DND-41 (cell line): ENCODE data around the gene DSCAM.

Experiments
- ATAC-seq: fragments of 200-7000 bp; cut with Tn5 transposase; 3 replicates; pipeline ENCODE4 v1.9.1; 2021; ENCODE audit warnings: low read depth; ENCODE audit not compliant: insufficient read depth
- DNase-seq: peaks from one replicate; pipeline ENCODE4 v3.0.0-alpha.2; 2020
- H2AFZ ChIP-seq: 2 replicates; pipeline ENCODE4 v1.6.0; 2012; ENCODE audit warnings: low read depth, low read length
- H3K27ac ChIP-seq: 2 replicates; pipeline ENCODE4 v1.5.1; 2012; ENCODE audit warnings: low read length, inconsistent platforms
- H3K27me3 ChIP-seq: fragments of 200-600 bp; sonication (generic); 2 replicates; pipeline ENCODE4 v1.6.0; 2012; ENCODE audit warnings: low read length, mild to moderate bottlenecking, inconsistent platforms; ENCODE audit not compliant: insufficient read depth, poor library complexity
- H3K36me3 ChIP-seq: 2 replicates; pipeline ENCODE4 v1.5.1; 2012; ENCODE audit warnings: low read length, inconsistent platforms; ENCODE audit not compliant: insufficient read depth
- H3K4me1 ChIP-seq: 2 replicates; pipeline ENCODE4 v1.5.1; 2012; ENCODE audit warnings: mild to moderate bottlenecking, low read length; ENCODE audit not compliant: insufficient read depth
- H3K4me2 ChIP-seq: 2 replicates; pipeline ENCODE4 v1.6.0; 2012; ENCODE audit warnings: mild to moderate bottlenecking, moderate library complexity, low read length, inconsistent platforms; ENCODE audit not compliant: insufficient read depth
- H3K4me3 ChIP-seq, 2 experiments: fragments of 200-600 bp in 1 of 2; shearing (Covaris generic) in 1 of 2; 2 replicates each; pipeline ENCODE4 v1.5.1; 2012 to 2016; ENCODE audit warnings: inconsistent platforms in 2 of 2, low read length in 2 of 2, mild to moderate bottlenecking in 2 of 2, low read depth in 1 of 2, moderate library complexity in 1 of 2
- H3K79me2 ChIP-seq: 2 replicates; pipeline ENCODE4 v1.6.0; 2012; ENCODE audit warnings: low read length, inconsistent platforms; ENCODE audit not compliant: insufficient read depth
- H3K9ac ChIP-seq: 2 replicates; pipeline ENCODE4 v1.6.0; 2012; ENCODE audit warnings: low read depth, mild to moderate bottlenecking, inconsistent platforms, low read length, moderate library complexity
- H3K9me3 ChIP-seq: 2 replicates; pipeline ENCODE4 v1.5.1; 2012; ENCODE audit warnings: low read length, moderate library complexity, mild to moderate bottlenecking, inconsistent platforms; ENCODE audit not compliant: insufficient read depth, severe bottlenecking
- H4K20me1 ChIP-seq: 2 replicates; pipeline ENCODE4 v1.6.0; 2012; ENCODE audit warnings: low read length; ENCODE audit not compliant: insufficient read depth
- EZH2 ChIP-seq: IDR thresholded peaks from 3 replicates; pipeline ENCODE4 v1.6.1; 2012; ENCODE audit warnings: borderline replicate concordance, low read depth, mild to moderate bottlenecking, moderate library complexity, low read length, inconsistent platforms; ENCODE audit not compliant: severe bottlenecking
- TF ChIP-seq, protein P1 (sequence below): IDR thresholded peaks from 2 replicates; pipeline ENCODE4 v1.5.1; 2012; ENCODE audit warnings: borderline replicate concordance, low read length, moderate library complexity, mild to moderate bottlenecking; ENCODE audit not compliant: poor library complexity, severe bottlenecking; ENCODE audit errors: extremely low read depth

DSCAM gene

GRCh38 chr21:40829791-40830190, 17.2 kb downstream of the DSCAM start:
- no peaks in the 10 kb centered on the region for H3K9me3 ChIP-seq
- no peaks in the 10 kb centered on the region for H3K4me1 ChIP-seq
- H3K9ac ChIP-seq = no peak overlapping the region
- no peak overlapping the region for H3K27ac ChIP-seq
- no peak overlapping the region for H3K4me2 ChIP-seq
- H3K4me3 ChIP-seq = no peak overlapping the region
- no peak for ATAC-seq
- DNase-seq = no peak
- no peaks in the 10 kb centered on the region for H3K79me2 ChIP-seq
- no peaks in the 10 kb centered on the region for H4K20me1 ChIP-seq
- TF ChIP-seq, protein P1, sequence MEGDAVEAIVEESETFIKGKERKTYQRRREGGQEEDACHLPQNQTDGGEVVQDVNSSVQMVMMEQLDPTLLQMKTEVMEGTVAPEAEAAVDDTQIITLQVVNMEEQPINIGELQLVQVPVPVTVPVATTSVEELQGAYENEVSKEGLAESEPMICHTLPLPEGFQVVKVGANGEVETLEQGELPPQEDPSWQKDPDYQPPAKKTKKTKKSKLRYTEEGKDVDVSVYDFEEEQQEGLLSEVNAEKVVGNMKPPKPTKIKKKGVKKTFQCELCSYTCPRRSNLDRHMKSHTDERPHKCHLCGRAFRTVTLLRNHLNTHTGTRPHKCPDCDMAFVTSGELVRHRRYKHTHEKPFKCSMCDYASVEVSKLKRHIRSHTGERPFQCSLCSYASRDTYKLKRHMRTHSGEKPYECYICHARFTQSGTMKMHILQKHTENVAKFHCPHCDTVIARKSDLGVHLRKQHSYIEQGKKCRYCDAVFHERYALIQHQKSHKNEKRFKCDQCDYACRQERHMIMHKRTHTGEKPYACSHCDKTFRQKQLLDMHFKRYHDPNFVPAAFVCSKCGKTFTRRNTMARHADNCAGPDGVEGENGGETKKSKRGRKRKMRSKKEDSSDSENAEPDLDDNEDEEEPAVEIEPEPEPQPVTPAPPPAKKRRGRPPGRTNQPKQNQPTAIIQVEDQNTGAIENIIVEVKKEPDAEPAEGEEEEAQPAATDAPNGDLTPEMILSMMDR = no peak
- TF ChIP-seq EZH2 = no peak
- peaks cover 3% of the 10 kb centered on the region for H3K27me3 ChIP-seq
- H3K36me3 ChIP-seq = no peaks in the 10 kb centered on the region
- no peak overlapping the region for H2AFZ ChIP-seq

DNA sequence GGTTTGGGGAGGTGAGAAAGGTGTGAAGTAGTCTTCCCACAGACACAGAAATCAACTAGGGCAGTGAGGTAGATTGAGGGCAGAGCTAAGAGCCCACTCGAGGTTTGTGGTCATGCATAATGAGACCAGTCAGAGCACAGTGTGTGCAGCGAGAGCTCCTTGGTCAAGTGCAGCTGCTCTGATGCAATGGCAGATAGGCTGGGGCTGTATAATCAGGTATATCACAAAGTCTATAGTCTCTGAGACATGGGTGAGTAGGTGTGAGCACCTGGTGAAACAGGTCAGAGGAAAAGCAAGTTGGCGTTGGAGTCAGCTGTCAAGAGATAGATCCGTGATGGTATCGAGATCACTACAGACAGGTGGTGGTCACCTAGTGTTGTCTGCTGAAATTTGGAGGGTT, 17.6 kb downstream of the DSCAM start:
- no peaks in the 10 kb centered on the region for H4K20me1 ChIP-seq
- TF ChIP-seq, protein P1 = no peak
- TF ChIP-seq EZH2 = no peak
- H3K79me2 ChIP-seq = no peaks in the 10 kb centered on the region
- no peak overlapping the region for H3K27ac ChIP-seq
- H3K9ac ChIP-seq = no peak overlapping the region
- H3K4me2 ChIP-seq = no peak overlapping the region
- DNase-seq (no peak), ATAC-seq (no peak)
- H2AFZ ChIP-seq = no peak overlapping the region
- H3K36me3 ChIP-seq = no peaks in the 10 kb centered on the region
- no peak overlapping the region for H3K4me3 ChIP-seq
- H3K4me1 ChIP-seq = no peaks in the 10 kb centered on the region
- peaks cover 3% of the 10 kb centered on the region for H3K27me3 ChIP-seq
- H3K9me3 ChIP-seq = no peaks in the 10 kb centered on the region

- no peak overlapping the region for H3K4me2 ChIP-seq
- no peaks in the 10 kb centered on the region for H3K36me3 ChIP-seq
- no peak for DNase-seq
- peaks cover 3% of the 10 kb centered on the region for H3K27me3 ChIP-seq
- no peak overlapping the region for H3K9ac ChIP-seq
- H3K9me3 ChIP-seq = no peaks in the 10 kb centered on the region
- no peaks in the 10 kb centered on the region for H4K20me1 ChIP-seq
- no peak overlapping the region for H3K27ac ChIP-seq
- no peaks in the 10 kb centered on the region for H3K4me1 ChIP-seq
- no peak overlapping the region for H2AFZ ChIP-seq
- no peak for TF ChIP-seq EZH2
- TF ChIP-seq, protein P1 = no peak
- no peak for ATAC-seq
- no peaks in the 10 kb centered on the region for H3K79me2 ChIP-seq
- H3K4me3 ChIP-seq = no peak overlapping the region
Measured at GRCh38 chr21:40827509-40827908, 19.4 kb downstream of the DSCAM start.
